ELF-1 (cell line): ENCODE measurements around the gene CNIH3.
A peak's percentile ranks its signal among the peaks of the same experiment; 100 is the strongest.
"Not testable (repeated sequence)": the region's sequence is repeated elsewhere in the genome, so short reads cannot be mapped to it uniquely, and the experiment has no call there.

Source experiments
- DNase-seq: peaks from one replicate; pipeline ENCODE4 v3.0.0-alpha.2; 2016; ENCODE audit warnings: low read depth, low spot score

The CNIH3 gene

GRCh38 chr1:224687465-224687864 is 71.3 kb downstream of the CNIH3 start:
- DNase-seq, result no peak

DNA sequence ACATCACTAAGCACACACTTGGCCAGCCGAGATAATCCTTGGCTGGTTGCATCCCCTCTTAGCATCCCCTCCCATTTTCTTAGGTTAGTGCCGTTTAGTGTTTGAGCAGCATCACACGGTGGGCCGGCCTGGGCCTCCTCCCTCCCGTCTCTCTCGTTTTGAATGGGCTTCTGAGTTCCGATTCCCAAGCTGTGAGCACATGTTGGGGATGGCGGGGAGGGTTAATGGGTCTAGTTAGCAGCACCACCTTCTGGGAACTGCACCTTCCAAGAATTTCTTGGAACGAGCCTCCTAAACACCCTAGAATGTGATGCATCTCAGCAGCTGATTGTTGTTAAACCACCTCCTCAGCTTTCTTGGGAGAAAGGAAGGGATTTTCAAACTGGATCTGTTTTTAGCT is 73.3 kb downstream of the CNIH3 start:
- DNase-seq, result no peak

GRCh38 chr1:224690576-224690975 is 74.5 kb downstream of the CNIH3 start:
- no peak for DNase-seq

GRCh38 chr1:224691148-224691925 is 75.2 kb downstream of the CNIH3 start:
- DNase-seq, result no peak

DNA sequence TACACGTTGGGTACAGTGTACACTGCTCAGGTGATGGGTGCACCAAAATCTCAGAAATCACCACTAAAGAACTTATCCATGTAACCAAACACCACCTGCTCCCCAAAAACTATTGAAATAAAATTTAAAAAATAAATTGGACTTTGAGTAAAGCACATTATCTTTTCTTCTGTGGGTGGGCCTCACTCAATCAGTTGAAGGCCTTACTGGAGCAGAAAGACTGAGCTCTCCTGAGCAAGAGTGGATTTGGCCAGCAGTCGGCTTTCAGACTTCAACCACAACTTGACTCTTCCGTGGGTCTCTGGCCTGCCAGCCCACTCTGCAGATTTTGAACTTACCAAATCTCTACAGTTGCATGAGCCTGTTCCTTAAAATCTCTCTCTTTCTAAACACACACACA is 78.9 kb downstream of the CNIH3 start:
- no peak for DNase-seq

GRCh38 chr1:224696021-224696420 is 79.9 kb downstream of the CNIH3 start:
- no peak for DNase-seq

- no peak for DNase-seq
These were observed 81.0 kb downstream of the CNIH3 start for GRCh38 chr1:224696891-224697765.

GRCh38 chr1:224698015-224698451 is 81.9 kb downstream of the CNIH3 start:
- DNase-seq, result no peak

- DNase-seq, result peak; percentile 74
These were observed 84.9 kb downstream of the CNIH3 start for GRCh38 chr1:224700918-224701531.

GRCh38 chr1:224703702-224704101 is 87.6 kb downstream of the CNIH3 start:
- DNase-seq, result no peak

- no peak for DNase-seq
These were observed 88.1 kb downstream of the CNIH3 start for GRCh38 chr1:224704107-224704735.

DNA sequence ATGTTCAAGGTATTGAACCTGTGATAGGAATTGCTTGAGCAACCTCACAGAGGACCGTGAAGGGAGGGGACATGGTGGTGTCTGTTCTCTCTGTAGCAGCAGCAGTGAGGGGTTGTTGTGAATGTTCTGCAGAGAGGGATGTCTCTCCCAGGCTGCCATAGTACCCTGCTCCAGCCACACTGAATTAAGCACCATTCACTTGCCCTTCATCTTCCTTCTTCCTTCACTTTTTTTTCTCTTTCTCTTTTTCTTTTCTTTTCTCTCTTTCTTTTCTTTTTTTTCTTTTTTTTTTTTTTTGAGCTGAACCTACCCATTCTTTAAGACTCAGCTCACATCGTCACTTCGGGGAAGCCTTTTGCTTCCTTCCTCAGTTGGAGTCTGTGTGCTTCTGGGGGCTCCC is 89.5 kb downstream of the CNIH3 start:
- no peak for DNase-seq

- no peak for DNase-seq
These were observed 92.0 kb downstream of the CNIH3 start for GRCh38 chr1:224707843-224708725.

DNA sequence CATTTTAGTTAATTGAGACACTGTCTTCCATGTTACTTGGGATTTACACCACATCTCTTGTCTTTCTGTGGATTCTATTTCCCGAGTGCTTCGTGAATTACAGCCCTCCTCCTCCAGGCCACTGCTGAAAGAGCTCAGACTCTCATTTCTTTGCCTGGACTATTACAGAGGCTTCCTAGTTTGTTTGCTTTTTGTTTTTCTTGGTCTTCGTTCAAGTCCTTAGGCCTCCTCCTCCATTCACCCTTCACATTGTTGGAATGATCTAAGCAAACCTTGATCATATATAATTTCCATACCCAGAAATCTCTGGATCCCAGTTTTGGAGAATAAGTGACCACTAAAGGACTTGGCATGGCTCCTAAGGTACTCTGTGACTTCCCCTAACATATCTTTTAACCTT is 94.1 kb downstream of the CNIH3 start:
- DNase-seq, result no peak

- DNase-seq, result not testable (repeated sequence)
These were observed 95.2 kb downstream of the CNIH3 start for GRCh38 chr1:224711231-224711756.

DNA sequence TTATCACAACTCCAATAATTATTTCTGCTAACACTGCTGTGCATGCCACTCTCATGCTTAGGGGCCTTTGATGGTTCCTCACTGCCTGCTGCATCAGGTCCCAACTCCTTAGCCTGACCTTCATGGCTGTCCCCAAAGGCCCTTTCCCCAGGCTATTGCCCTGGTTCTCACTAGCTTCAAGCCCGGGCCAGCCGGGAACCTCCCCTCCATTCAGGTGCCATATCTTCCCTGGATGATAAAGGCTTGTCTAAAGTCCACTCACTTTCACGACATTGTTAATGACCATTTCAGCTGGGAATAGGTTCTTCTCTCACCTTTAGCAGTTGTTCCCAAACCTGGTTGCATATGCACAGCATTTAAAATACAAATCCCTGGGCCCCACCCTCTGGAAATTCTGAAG is 95.8 kb downstream of the CNIH3 start:
- no peak for DNase-seq

GRCh38 chr1:224713228-224713627 is 97.1 kb downstream of the CNIH3 start:
- DNase-seq, result no peak

GRCh38 chr1:224714553-224714952 is 98.4 kb downstream of the CNIH3 start:
- no peak for DNase-seq

- DNase-seq, result no peak
These were observed 102.4 kb downstream of the CNIH3 start for GRCh38 chr1:224718470-224719053.

GRCh38 chr1:224719716-224720115 is 103.6 kb downstream of the CNIH3 start:
- DNase-seq, result no peak
